Measurements from ENCODE around the gene OR52E6. TPM values are rescaled to one million over a fixed set of nuclear protein-coding genes. Genes with fewer than 3 reads are reported as not detected.

OR52E6 gene
- total RNA-seq, result not detected

- Mint-ChIP-seq H3K9me3 (no peaks in the 10 kb centered on the region), H3K36me3 (ENCODE audit: low read depth) (no peaks in the 10 kb centered on the region), H3K4me1 (no peaks in the 10 kb centered on the region)
Measured at GRCh38 chr11:5841797-5842196, at the start of gene OR52E6. Gene OR52E6, minus strand, starts transcription at chr11:5841897. Its CDS starts 0 bp downstream, at chr11:5841897.

GRCh38 chr11:5891216-5891800 is 49.6 kb upstream of the OR52E6 start:
- Mint-ChIP-seq H3K9me3 (no peaks in the 10 kb centered on the region), H3K4me1 (no peaks in the 10 kb centered on the region), H3K27ac (no peak overlapping the region), H3K27me3 (peaks cover 11% of the 10 kb centered on the region), H3K36me3 (ENCODE audit: low read depth) (no peaks in the 10 kb centered on the region), H3K4me3 (no peak overlapping the region)
- ATAC-seq (replicated peaks), result no peak

More at GRCh38 chr11:5841797-5842196, at the start of gene OR52E6:
- ATAC-seq (replicated peaks), result no peak
- H3K4me3 Mint-ChIP-seq, result no peak within 1 kb of the TSS
- H3K27ac Mint-ChIP-seq, result no peak within 1 kb of the TSS
- peaks cover 21% of the 10 kb centered on the region for H3K27me3 Mint-ChIP-seq

- Mint-ChIP-seq H3K27me3 (peaks cover 10% of the 10 kb centered on the region), H3K36me3 (ENCODE audit: low read depth) (no peaks in the 10 kb centered on the region), H3K4me1 (no peaks in the 10 kb centered on the region), H3K9me3 (no peaks in the 10 kb centered on the region), H3K27ac (no peak overlapping the region), H3K4me3 (no peak overlapping the region)
- no peak for ATAC-seq (replicated peaks)
Measured at GRCh38 chr11:5887661-5888060, 46.0 kb upstream of the OR52E6 start.

- H3K27me3 Mint-ChIP-seq, result peaks cover 10% of the 10 kb centered on the region
- H3K36me3 Mint-ChIP-seq (ENCODE audit: low read depth), result no peaks in the 10 kb centered on the region
- H3K4me1 Mint-ChIP-seq, result no peaks in the 10 kb centered on the region
- H3K27ac Mint-ChIP-seq, result no peak overlapping the region
- ATAC-seq (replicated peaks), result no peak
- H3K4me3 Mint-ChIP-seq, result no peak overlapping the region
- no peaks in the 10 kb centered on the region for H3K9me3 Mint-ChIP-seq
Measured at GRCh38 chr11:5887172-5887571, 45.5 kb upstream of the OR52E6 start.

- H3K9me3 Mint-ChIP-seq, result no peaks in the 10 kb centered on the region
- H3K27me3 Mint-ChIP-seq, result peaks cover 7% of the 10 kb centered on the region
- no peak overlapping the region for H3K4me3 Mint-ChIP-seq
- H3K4me1 Mint-ChIP-seq, result no peaks in the 10 kb centered on the region
- no peaks in the 10 kb centered on the region for H3K36me3 Mint-ChIP-seq (ENCODE audit: low read depth)
- no peak overlapping the region for H3K27ac Mint-ChIP-seq
- no peak for ATAC-seq (replicated peaks)
Measured at GRCh38 chr11:5881756-5882155, 40.1 kb upstream of the OR52E6 start.

GRCh38 chr11:5880329-5880728 is 38.6 kb upstream of the OR52E6 start, which contains the start of gene OR52E4:
Gene OR52E4, plus strand, starts transcription at chr11:5880629. Its CDS starts 3,664 bp downstream, at chr11:5884293.
- ATAC-seq (replicated peaks), result no peak
- Mint-ChIP-seq H3K27ac (no peak within 1 kb of the TSS), H3K9me3 (no peaks in the 10 kb centered on the region), H3K27me3 (peaks cover 7% of the 10 kb centered on the region), H3K4me1 (no peaks in the 10 kb centered on the region), H3K36me3 (ENCODE audit: low read depth) (no peaks in the 10 kb centered on the region), H3K4me3 (no peak within 1 kb of the TSS)

- Mint-ChIP-seq H3K36me3 (ENCODE audit: low read depth) (no peaks in the 10 kb centered on the region), H3K4me3 (no peak overlapping the region), H3K9me3 (peaks cover 4% of the 10 kb centered on the region), H3K27ac (no peak overlapping the region), H3K27me3 (peaks cover 9% of the 10 kb centered on the region), H3K4me1 (no peaks in the 10 kb centered on the region)
- ATAC-seq (replicated peaks), result no peak
Measured at GRCh38 chr11:5878564-5878963, 36.9 kb upstream of the OR52E6 start.

GRCh38 chr11:5865826-5866225 is 24.1 kb upstream of the OR52E6 start:
- no peak overlapping the region for H3K27ac Mint-ChIP-seq
- ATAC-seq (replicated peaks), result no peak
- peaks cover 28% of the 10 kb centered on the region for H3K27me3 Mint-ChIP-seq
- H3K36me3 Mint-ChIP-seq (ENCODE audit: low read depth), result no peaks in the 10 kb centered on the region
- H3K4me1 Mint-ChIP-seq, result no peaks in the 10 kb centered on the region
- H3K9me3 Mint-ChIP-seq, result no peaks in the 10 kb centered on the region
- H3K4me3 Mint-ChIP-seq, result no peak overlapping the region

- ATAC-seq (replicated peaks), result no peak
- H3K27me3 Mint-ChIP-seq, result peaks cover 17% of the 10 kb centered on the region
- H3K4me3 Mint-ChIP-seq, result no peak within 1 kb of the TSS
- H3K9me3 Mint-ChIP-seq, result no peaks in the 10 kb centered on the region
- no peaks in the 10 kb centered on the region for H3K4me1 Mint-ChIP-seq
- no peaks in the 10 kb centered on the region for H3K36me3 Mint-ChIP-seq (ENCODE audit: low read depth)
- no peak within 1 kb of the TSS for H3K27ac Mint-ChIP-seq
Measured at GRCh38 chr11:5857590-5857989, 15.9 kb upstream of the OR52E6 start, which contains the start of gene OR52E8. Gene OR52E8, minus strand, starts transcription at chr11:5857690. Its CDS starts 0 bp downstream, at chr11:5857690.

- Mint-ChIP-seq H3K4me1 (no peaks in the 10 kb centered on the region), H3K9me3 (no peaks in the 10 kb centered on the region), H3K27me3 (peaks cover 13% of the 10 kb centered on the region), H3K27ac (no peak overlapping the region), H3K36me3 (ENCODE audit: low read depth) (no peaks in the 10 kb centered on the region), H3K4me3 (no peak overlapping the region)
- ATAC-seq (replicated peaks), result no peak
Measured at GRCh38 chr11:5851002-5851401, 9.3 kb upstream of the OR52E6 start.

- H3K27ac Mint-ChIP-seq, result no peak overlapping the region
- no peaks in the 10 kb centered on the region for H3K4me1 Mint-ChIP-seq
- H3K27me3 Mint-ChIP-seq, result peaks cover 4% of the 10 kb centered on the region
- ATAC-seq (replicated peaks), result no peak
- H3K9me3 Mint-ChIP-seq, result no peaks in the 10 kb centered on the region
- H3K36me3 Mint-ChIP-seq (ENCODE audit: low read depth), result no peaks in the 10 kb centered on the region
- H3K4me3 Mint-ChIP-seq, result no peak overlapping the region
Measured at GRCh38 chr11:5847711-5848110, 6.0 kb upstream of the OR52E6 start.

- no peaks in the 10 kb centered on the region for H3K36me3 Mint-ChIP-seq (ENCODE audit: low read depth)
- H3K27me3 Mint-ChIP-seq, result peaks cover 4% of the 10 kb centered on the region
- no peak overlapping the region for H3K27ac Mint-ChIP-seq
- no peak overlapping the region for H3K4me3 Mint-ChIP-seq
- no peaks in the 10 kb centered on the region for H3K4me1 Mint-ChIP-seq
- no peaks in the 10 kb centered on the region for H3K9me3 Mint-ChIP-seq
- no peak for ATAC-seq (replicated peaks)
Measured at GRCh38 chr11:5846701-5847100, 5.0 kb upstream of the OR52E6 start.

GRCh38 chr11:5837695-5838094 is 4.0 kb downstream of the OR52E6 start:
- Mint-ChIP-seq H3K27ac (no peak overlapping the region), H3K27me3 (peaks cover 21% of the 10 kb centered on the region), H3K4me1 (no peaks in the 10 kb centered on the region), H3K4me3 (no peak overlapping the region), H3K36me3 (ENCODE audit: low read depth) (no peaks in the 10 kb centered on the region), H3K9me3 (no peaks in the 10 kb centered on the region)
- ATAC-seq (replicated peaks), result no peak

- no peak for ATAC-seq (replicated peaks)
- no peaks in the 10 kb centered on the region for H3K4me1 Mint-ChIP-seq
- H3K4me3 Mint-ChIP-seq, result no peak overlapping the region
- H3K36me3 Mint-ChIP-seq (ENCODE audit: low read depth), result no peaks in the 10 kb centered on the region
- peaks cover 9% of the 10 kb centered on the region for H3K27me3 Mint-ChIP-seq
- H3K9me3 Mint-ChIP-seq, result no peaks in the 10 kb centered on the region
- H3K27ac Mint-ChIP-seq, result no peak overlapping the region
Measured at GRCh38 chr11:5833446-5833845, 8.3 kb downstream of the OR52E6 start.

- no peak overlapping the region for H3K4me3 Mint-ChIP-seq
- no peaks in the 10 kb centered on the region for H3K4me1 Mint-ChIP-seq
- ATAC-seq (replicated peaks), result no peak
- no peak overlapping the region for H3K27ac Mint-ChIP-seq
- H3K27me3 Mint-ChIP-seq, result peaks cover 3% of the 10 kb centered on the region
- no peaks in the 10 kb centered on the region for H3K36me3 Mint-ChIP-seq (ENCODE audit: low read depth)
- H3K9me3 Mint-ChIP-seq, result no peaks in the 10 kb centered on the region
Measured at GRCh38 chr11:5831196-5831829, 10.4 kb downstream of the OR52E6 start.
